ENCODE results near the gene MADD.
"Not testable (repeated sequence)": the region's sequence is repeated elsewhere in the genome, so short reads cannot be mapped to it uniquely, and the experiment has no call there.

MADD gene

GRCh38 chr11:47278058-47278457, 8.1 kb downstream of the MADD start:
- DNase-seq: no peak

GRCh38 chr11:47278769-47279168, 8.8 kb downstream of the MADD start:
- no peak for DNase-seq

- no peak for DNase-seq
These were observed 10.2 kb downstream of the MADD start for GRCh38 chr11:47280099-47280498.

- no peak for DNase-seq
These were observed 10.9 kb downstream of the MADD start for GRCh38 chr11:47280860-47281259.

- DNase-seq: no peak
These were observed 12.5 kb downstream of the MADD start for GRCh38 chr11:47282462-47282861.

GRCh38 chr11:47284151-47284550, 14.2 kb downstream of the MADD start:
- no peak for DNase-seq

- no peak for DNase-seq
These were observed 16.2 kb downstream of the MADD start for GRCh38 chr11:47285969-47286770.

GRCh38 chr11:47288066-47288465, 18.1 kb downstream of the MADD start:
- DNase-seq: no peak

- DNase-seq: no peak
These were observed 19.9 kb downstream of the MADD start for GRCh38 chr11:47289856-47290255.

- DNase-seq: no peak
These were observed 25.5 kb downstream of the MADD start for GRCh38 chr11:47295385-47295784.

- no peak for DNase-seq
These were observed 26.1 kb downstream of the MADD start for GRCh38 chr11:47296045-47296444.

- no peak for DNase-seq
These were observed 29.1 kb downstream of the MADD start for GRCh38 chr11:47299078-47299477.

- no peak for DNase-seq
These were observed 32.9 kb downstream of the MADD start for GRCh38 chr11:47302853-47303252.

GRCh38 chr11:47305734-47306483, 36.0 kb downstream of the MADD start:
- no peak for DNase-seq

GRCh38 chr11:47306484-47306844, 36.5 kb downstream of the MADD start:
- no peak for DNase-seq

GRCh38 chr11:47308050-47308823, 38.3 kb downstream of the MADD start:
- DNase-seq: no peak

- DNase-seq: no peak
These were observed 45.1 kb downstream of the MADD start for GRCh38 chr11:47314992-47315391.

GRCh38 chr11:47316501-47316900, 46.6 kb downstream of the MADD start:
- DNase-seq: not testable (repeated sequence)

- no peak for DNase-seq
These were observed 47.3 kb downstream of the MADD start for GRCh38 chr11:47317064-47317828.

- DNase-seq: no peak
These were observed 48.2 kb downstream of the MADD start for GRCh38 chr11:47318166-47318565.

- DNase-seq: no peak
These were observed 54.6 kb downstream of the MADD start for GRCh38 chr11:47324520-47324919.

- DNase-seq: no peak
These were observed 55.5 kb downstream of the MADD start for GRCh38 chr11:47325271-47326041.

All from stimulated activated CD4-positive, alpha-beta T cell treated with anti-CD3 and anti-CD28 coated beads, Interleukin-1b, Interleukin-23, amount 100 ng/mL, for 48 hours (primary cell).